Activated CD4-positive, alpha-beta T cell treated with anti-CD3 and anti-CD28 coated beads, Interleukin-10, Interleukin-2, amounts not matched to agents 100 ng/mL and 50 ng/mL, durations not matched to agents 16 hours and 8 hours (primary cell): ENCODE measurements around the gene HECW1.

ENCODE experiments used
- DNase-seq: peaks from one replicate; pipeline ENCODE4 v3.0.0-alpha.2; 2020

HECW1 gene

DNA sequence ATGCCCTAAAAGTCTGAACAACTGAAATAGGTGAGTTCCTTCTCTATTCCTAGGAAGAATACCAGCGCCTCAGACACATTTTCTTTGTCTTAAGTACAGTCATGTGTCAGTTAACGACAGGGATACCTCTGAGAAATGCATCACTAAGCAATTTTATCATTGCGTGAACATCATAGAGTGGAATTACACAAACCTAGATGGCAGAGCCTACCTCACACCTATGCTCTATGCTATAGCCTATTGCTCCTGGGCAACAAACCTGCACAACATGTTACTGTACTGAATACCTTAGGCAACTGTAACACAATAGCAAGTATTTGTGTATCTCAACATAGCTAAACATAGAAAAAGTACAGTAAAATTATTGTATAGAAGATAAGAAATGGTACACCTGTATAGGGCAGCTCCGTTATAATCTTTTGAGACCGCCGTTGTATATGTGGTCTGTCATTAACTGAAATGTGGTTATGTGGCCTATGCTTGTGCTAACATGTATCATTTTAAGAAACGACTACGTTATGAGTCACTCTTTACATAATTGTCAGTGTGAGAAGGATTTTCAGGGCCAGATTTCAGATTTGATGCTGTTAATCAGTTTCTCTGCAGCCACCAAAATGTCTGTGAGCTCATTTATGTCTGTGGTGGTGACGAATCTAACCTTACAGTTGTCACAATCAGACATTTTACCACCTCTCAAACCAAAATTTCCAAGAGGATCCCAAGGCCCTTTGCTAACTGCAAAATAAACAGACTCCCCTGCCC is 404.3 kb downstream of the HECW1 start:
- peak; percentile 90 for DNase-seq

- DNase-seq, result no peak
Observed at GRCh38 chr7:43517464-43517863, 405.0 kb downstream of the HECW1 start.

DNA sequence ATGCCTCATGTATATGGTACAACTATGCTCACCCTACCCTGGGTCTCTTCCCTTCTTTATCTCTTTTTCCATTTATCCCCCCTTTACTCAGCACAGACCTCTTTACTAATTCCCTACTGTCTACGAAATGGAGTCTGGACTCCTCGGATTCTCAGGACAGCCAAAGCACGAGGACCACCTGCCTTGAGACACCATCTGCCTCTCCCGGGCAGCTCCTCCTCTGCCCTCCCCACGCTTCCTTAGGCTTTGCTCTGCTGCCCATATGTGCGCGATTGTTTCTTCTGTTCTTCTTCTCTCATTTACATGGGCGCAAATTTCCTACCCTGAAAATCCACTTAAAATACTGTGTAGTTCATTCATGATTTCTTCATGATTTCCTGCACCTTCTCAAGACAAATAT is 407.8 kb downstream of the HECW1 start:
- DNase-seq, result no peak

- no peak for DNase-seq
Observed at GRCh38 chr7:43522406-43523156, 410.1 kb downstream of the HECW1 start.

DNA sequence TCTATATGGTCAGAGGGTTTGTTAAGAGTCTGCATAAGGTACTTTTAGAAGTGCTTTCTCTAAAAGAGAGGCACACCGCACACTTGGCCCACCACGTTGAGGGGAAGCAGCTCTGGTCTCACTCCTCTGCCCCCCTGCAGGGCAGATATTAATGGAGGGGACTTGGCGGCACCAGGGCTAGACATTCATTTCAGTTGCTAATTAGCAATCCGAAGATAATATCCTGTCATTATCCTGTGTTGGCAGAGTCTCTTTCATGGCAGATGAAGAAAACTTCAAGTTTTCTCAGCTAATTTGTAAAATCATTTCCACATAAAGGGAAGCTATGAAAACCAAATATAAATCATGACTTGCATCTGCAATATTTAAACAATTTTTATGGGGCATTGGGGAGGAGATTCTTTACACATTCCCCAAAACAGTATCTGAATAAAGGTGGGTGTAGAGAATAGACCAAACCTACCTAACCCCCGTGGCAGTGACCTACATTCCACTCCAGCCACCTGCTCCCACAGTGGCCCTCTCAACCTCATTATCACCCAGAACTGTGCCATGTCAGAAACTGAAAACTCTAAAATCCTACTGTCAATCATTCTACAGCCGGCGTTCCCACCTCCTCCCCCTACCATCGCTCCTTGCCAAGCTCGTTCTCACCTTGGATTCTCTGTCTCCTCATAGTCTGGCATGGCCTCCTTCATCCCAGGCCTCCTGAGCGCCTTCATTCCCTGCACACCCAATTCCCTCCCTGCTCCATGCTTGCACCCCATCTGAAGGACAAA is 416.3 kb downstream of the HECW1 start:
- DNase-seq, result no peak

DNA sequence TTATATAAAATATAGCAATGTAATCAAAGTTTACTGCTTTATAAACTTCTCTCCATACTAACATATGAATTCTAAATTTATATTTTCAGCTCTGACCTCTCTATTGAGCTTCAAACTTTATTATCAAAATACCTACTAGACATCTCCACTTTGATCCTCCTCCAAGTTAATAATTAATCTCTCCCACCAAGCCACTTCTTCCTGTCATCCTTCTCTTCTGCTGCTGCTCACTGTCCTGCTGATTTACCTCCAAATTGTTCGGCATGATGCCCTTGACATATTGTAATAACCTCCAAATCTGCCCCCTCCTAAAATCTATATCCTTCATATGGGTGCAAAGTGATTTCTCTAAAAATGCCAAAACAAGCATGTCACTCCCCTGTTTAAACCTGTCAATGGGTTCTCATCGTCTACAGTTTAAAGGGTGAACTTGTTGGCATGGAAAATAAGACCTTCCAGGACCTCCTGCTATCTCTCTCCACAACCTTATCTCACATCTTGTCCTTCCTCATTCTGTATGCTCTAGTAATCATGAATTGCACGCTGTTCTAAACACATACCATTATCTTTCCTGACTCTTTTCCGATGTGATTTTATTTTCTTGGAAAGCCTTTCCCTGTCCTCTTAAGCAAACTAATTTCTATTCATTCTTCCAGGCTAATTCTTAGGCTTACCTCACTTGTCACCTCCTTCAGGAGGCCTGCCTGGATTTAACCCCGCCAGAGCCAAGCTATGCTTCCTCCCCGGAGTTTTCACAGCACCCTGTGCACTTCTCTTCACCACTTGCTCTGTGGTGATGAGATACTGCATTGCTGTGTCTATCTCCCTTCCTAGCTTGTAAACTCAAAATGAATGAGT is 418.3 kb downstream of the HECW1 start:
- no peak for DNase-seq

DNA sequence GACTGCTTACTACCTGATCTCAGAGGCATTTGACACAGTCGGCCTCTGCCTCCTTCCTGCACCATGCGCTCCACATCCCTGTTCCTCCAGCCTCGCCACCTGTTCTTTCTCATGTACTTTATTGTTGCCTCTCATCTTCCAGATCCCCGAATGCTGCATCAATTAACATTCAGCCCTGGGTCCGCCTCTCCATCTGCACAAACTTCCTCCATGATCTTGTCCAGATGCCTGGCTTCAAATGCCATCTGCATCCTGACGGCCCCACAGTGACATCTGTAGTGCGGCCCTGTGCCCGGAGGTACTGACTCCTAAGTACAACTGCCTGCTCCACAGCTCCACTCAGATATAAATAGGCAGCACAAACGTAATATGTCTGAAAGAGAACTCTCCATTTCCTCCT is 419.3 kb downstream of the HECW1 start:
- DNase-seq, result no peak

- DNase-seq, result no peak
Observed at GRCh38 chr7:43533801-43534479, 421.5 kb downstream of the HECW1 start.

DNA sequence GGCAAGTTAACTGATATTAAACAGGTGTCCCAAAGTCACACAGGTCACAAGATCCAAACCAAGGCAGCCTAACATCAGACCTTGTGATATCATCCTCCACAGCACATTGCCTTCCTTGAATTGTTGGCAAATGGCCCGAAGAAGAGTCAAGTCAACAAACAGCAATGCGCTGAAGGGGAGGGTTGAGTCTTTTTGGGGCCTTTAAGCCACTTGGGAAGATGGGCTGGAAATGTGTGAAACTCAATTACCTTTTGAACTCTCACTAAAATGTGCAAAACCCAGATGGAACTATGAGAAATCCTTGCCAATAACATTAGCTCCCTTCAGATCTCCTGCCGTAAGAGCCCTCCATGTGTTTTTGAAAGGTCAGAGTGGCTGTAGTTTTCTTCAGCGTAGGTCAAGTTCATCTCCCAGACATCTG is 422.6 kb downstream of the HECW1 start:
- no peak for DNase-seq

- no peak for DNase-seq
Observed at GRCh38 chr7:43535810-43536585, 423.6 kb downstream of the HECW1 start.

DNA sequence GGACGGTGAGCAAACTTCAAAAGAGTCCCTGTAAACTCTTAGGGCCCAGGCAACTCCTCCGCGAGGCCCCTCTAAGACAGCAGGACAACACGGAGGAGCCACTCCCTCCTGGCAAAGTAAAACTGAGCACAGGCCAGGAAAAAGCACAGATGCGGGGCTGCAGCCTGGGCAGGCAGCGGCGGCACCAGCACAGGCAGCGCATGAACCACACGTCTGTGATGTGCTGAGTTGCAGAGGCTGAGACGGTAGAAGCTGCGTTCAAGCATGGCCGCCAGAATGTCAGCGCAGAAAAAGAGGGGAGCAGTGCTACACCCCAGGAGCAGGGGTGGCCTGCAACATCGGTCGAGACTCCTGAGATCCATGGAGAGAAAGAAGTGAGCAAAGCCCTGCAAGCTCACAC is 424.3 kb downstream of the HECW1 start:
- DNase-seq, result no peak

DNA sequence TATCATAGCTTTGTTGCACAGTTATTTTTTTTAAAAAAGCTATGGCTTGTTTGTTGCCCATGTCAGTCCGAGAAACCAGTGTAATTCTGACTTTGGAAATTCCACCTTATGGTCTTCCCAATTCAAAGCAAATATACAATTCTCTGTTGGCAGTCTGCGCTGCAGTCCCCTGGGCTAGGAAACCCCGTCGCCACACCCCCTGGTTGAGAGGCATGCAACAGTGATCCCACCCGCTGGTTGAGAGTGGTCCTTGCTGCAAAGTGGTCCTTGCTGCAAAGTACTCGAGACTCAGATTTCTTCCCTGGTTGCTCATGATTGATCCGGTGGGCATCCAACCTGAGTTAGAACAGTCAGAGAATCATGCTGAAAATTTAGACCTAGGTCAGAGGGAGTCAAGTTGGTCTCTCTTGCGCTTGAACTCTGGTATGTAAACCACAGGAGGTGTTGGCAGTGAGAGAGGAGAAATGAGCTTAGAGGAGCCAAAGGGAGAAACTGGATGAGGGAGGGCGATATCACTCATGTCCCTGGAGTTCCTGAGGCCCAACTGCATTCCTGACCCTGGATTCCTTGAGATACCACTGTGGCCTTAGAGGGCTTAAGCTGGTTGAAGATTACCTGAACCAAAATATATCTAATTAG is 425.4 kb downstream of the HECW1 start:
- DNase-seq, result no peak

DNA sequence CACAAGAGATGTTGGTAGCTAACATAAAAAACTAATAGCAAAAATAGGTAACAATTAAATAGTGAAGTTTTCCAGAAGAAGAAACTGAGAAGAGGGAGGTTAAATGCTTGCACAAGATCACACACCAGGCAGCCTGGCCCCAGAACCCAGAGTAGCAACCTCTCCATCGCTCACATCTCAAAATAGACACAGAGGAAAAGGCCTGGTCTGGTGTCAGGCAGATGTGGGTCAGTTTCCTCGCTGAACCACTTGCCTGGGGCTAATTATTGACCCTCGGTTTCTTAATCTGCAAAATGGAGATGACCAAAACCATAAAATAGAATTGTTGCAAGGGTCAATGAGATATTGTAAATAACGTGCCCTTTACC is 425.9 kb downstream of the HECW1 start:
- no peak for DNase-seq

DNA sequence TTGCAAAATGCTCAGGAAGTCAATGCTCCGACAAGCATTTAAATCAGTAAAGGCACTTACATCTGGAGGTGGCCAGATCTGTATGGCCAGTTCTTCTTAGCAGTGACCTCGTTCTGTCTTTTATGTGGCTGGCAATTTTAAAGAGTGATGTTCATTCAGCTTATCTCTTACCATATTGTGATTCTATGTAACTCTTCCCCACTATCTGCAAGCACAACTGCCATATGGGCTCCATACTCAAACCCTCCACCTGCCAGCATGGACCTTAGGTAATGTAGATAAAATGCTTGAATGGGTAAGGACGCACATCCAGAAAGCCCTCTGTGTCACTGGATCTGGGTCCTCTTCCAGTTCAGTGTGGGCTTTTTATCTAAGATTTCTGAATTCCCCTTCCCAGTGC is 428.0 kb downstream of the HECW1 start:
- no peak for DNase-seq

DNA sequence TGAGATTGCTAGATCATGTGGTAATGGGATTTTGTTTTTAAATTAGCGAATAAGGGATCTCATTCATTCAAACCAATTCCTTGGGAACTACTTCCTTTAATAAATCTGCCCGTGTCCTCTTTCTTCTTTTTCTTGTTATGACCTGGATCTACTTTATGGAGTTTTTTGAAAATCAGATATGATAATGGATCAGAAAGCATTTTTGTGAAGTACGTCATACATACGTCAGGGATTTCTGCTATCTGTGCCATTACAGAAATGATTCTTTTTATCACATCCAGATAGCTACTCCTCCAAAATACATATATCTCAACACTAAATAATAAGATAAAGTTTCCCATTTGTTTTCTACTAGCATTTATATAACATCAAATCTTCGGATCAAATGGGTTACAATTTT is 430.3 kb downstream of the HECW1 start:
- no peak for DNase-seq

DNA sequence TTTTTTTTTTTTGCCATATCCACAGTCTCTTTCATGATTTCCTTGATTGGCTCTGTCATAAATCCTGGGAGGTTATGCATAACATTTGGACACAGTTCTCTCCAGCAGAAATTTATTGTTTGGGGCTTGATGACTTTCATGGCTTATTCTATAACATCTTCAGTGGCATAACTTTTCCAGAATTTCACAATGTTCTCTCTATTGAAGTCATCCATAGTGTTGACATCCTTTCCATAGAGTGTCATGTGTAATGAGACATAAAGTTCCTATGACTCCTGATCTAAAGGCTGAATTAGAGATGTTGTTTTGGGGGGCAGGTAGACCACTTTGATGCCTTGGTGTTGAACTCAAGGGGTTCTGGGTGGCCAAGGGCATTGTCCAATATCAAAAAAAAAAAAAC is 433.8 kb downstream of the HECW1 start:
- DNase-seq, result no peak

GRCh38 chr7:43550427-43550826 is 438.0 kb downstream of the HECW1 start:
- DNase-seq, result no peak

DNA sequence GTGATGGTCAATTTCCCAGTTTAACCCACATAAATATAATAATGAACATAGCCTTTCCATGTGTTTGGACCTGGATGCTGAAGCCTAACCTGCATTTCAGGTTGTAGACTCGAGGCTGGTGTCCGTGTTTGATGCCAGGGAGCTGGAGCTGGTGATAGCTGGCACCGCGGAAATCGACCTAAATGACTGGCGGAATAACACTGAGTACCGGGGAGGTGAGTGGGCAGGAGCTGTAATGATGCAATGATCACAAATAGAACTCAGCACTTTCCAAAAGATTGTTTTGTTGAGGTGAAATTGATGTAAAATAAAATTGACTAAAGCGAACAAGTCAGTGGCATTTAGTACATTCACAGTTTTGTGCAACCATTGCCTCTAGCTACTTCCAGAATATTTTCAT is 439.7 kb downstream of the HECW1 start:
- DNase-seq, result no peak

DNA sequence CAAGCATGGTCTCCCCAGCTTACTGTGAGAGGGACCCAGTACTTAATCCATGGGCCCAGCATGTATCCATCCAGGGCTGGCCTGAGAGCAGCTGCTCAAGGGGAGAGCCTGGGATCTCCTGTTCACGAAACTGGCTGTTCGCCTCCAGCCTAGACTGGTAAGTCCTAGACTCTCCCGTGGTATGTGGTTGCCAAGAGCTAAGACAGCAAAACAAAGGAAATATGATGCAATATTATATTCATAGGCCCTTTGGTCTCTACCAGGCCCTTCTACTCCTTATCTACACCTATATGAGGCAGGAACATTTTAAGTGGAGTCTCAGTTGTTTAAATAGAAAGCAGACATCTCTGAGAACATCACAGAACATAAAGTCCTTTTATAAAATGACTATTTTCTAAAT is 441.6 kb downstream of the HECW1 start:
- DNase-seq, result peak; percentile 34

DNA sequence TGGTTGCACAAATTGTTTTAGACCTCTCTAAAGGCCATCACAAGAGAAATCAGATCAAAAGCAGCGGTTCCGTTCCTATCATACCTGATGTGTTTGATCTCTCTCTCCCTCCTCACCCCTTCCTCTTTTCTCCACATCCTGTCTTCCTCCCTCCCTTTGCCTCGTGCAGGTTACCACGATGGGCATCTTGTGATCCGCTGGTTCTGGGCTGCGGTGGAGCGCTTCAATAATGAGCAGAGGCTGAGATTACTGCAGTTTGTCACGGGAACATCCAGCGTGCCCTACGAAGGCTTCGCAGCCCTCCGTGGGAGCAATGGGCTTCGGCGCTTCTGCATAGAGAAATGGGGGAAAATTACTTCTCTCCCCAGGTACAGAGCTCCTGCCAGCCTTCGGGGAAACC is 442.0 kb downstream of the HECW1 start:
- DNase-seq, result peak; percentile 6
